ENCODE measurements around the gene CHRNA4.

Gene CHRNA4

GRCh38 chr20:63322146-63322932 is 38.8 kb downstream of the CHRNA4 start:
- peak overlapping the region; percentile 92 for H3K18ac ChIP-seq (ENCODE audit: low read length)
- no peak overlapping the region for H3K4me3 ChIP-seq (ENCODE audit: low read length in 2 of 2)
- peaks cover 2% of the 10 kb centered on the region for H3K79me1 ChIP-seq (ENCODE audit: low read depth, low read length)
- peak overlapping the region; percentile 31 for H3K14ac ChIP-seq (ENCODE audit: low read length)
- peak overlapping the region; percentile 11 for H3K4me2 ChIP-seq (ENCODE audit: insufficient read depth, low read length, poor library complexity, severe bottlenecking)
- no peak overlapping the region for H2BK120ac ChIP-seq (ENCODE audit: low read depth, low read length)
- H3K23ac ChIP-seq (ENCODE audit: low read depth, low read length, poor library complexity) = no peak overlapping the region
- peak overlapping the region; percentile 66 for H3K4ac ChIP-seq (ENCODE audit: low read length)
- peak overlapping the region; percentile 73 for H2BK12ac ChIP-seq (ENCODE audit: low read length)
- no peak overlapping the region for H4K8ac ChIP-seq (ENCODE audit: low read depth, low read length)
- H2BK15ac ChIP-seq (ENCODE audit: low read length) = peak overlapping the region; percentile 75
- H3K27ac ChIP-seq (replicated peaks; ENCODE audit: low read length) = no peak overlapping the region
- peak overlapping the region; percentile 86 for H2AK5ac ChIP-seq (ENCODE audit: low read depth, low read length)
- H2BK5ac ChIP-seq (ENCODE audit: low read length) = no peak overlapping the region
- H3K36me3 ChIP-seq (replicated peaks in 1 of 2; ENCODE audit: control insufficient read depth in 2 of 2, insufficient read depth in 2 of 2, low read length in 2 of 2) = no peaks in the 10 kb centered on the region
- DNase-seq (ENCODE audit: low spot score) = no peak
- peak overlapping the region; percentile 20 for H2AFZ ChIP-seq (ENCODE audit: low read length)
- peaks cover 0 to 19% (median 0%) of the 10 kb centered on the region in 3 experiments for H3K27me3 ChIP-seq (ENCODE audit: control insufficient read depth in 3 of 3, insufficient read depth in 3 of 3, low read depth in 1 of 3, low read length in 3 of 3)
- H3K4me1 ChIP-seq (ENCODE audit: control insufficient read depth in 2 of 2, insufficient read depth in 1 of 2, low read depth in 1 of 2, low read length in 2 of 2) = peaks cover 2 to 7% of the 10 kb centered on the region in 2 donors
- H3K9ac ChIP-seq (ENCODE audit: low read depth, low read length, poor library complexity) = peak overlapping the region; percentile 44
- no peaks in the 10 kb centered on the region for H3K9me3 ChIP-seq (replicated peaks in 1 of 2; ENCODE audit: control insufficient read depth in 2 of 2, insufficient read depth in 1 of 2, low read depth in 1 of 2, low read length in 2 of 2)
- H4K91ac ChIP-seq (ENCODE audit: low read depth, low read length, poor library complexity) = no peak overlapping the region
- no CpG with 5 or more reads among the region's 34 CpGs for WGBS, 2 donors (ENCODE audit: extremely low coverage in 2 of 2, insufficient read length in 2 of 2, insufficient replicate concordance in 1 of 2)

- no peak overlapping the region for H4K8ac ChIP-seq (ENCODE audit: low read depth, low read length)
- peaks cover 2 to 7% of the 10 kb centered on the region in 2 donors for H3K4me1 ChIP-seq (ENCODE audit: control insufficient read depth in 2 of 2, insufficient read depth in 1 of 2, low read depth in 1 of 2, low read length in 2 of 2)
- H2AFZ ChIP-seq (ENCODE audit: low read length) = no peak overlapping the region
- peak overlapping the region; percentile 86 for H2AK5ac ChIP-seq (ENCODE audit: low read depth, low read length)
- H2BK15ac ChIP-seq (ENCODE audit: low read length) = peak overlapping the region; percentile 81
- no peak overlapping the region for H3K27ac ChIP-seq (replicated peaks; ENCODE audit: low read length)
- H2BK120ac ChIP-seq (ENCODE audit: low read depth, low read length) = peak overlapping the region; percentile 94
- peak overlapping the region; percentile 24 for H4K91ac ChIP-seq (ENCODE audit: low read depth, low read length, poor library complexity)
- H3K79me1 ChIP-seq (ENCODE audit: low read depth, low read length) = peaks cover 2% of the 10 kb centered on the region
- peak overlapping the region; percentile 73 for H2BK12ac ChIP-seq (ENCODE audit: low read length)
- H3K14ac ChIP-seq (ENCODE audit: low read length) = peak overlapping the region; percentile 82
- no peak overlapping the region for H3K4me2 ChIP-seq (ENCODE audit: insufficient read depth, low read length, poor library complexity, severe bottlenecking)
- peak overlapping the region; percentile 8 for H3K18ac ChIP-seq (ENCODE audit: low read length)
- H3K27me3 ChIP-seq (ENCODE audit: control insufficient read depth in 3 of 3, insufficient read depth in 3 of 3, low read depth in 1 of 3, low read length in 3 of 3) = peaks cover 0 to 22% (median 0%) of the 10 kb centered on the region in 3 experiments
- no peaks in the 10 kb centered on the region for H3K36me3 ChIP-seq (replicated peaks in 1 of 2; ENCODE audit: control insufficient read depth in 2 of 2, insufficient read depth in 2 of 2, low read length in 2 of 2)
- DNase-seq (ENCODE audit: low spot score) = no peak
- H3K4me3 ChIP-seq (ENCODE audit: low read length in 2 of 2) = no peak overlapping the region
- peak overlapping the region; percentile 77 for H3K9ac ChIP-seq (ENCODE audit: low read depth, low read length, poor library complexity)
- no peak overlapping the region for H3K23ac ChIP-seq (ENCODE audit: low read depth, low read length, poor library complexity)
- H2BK5ac ChIP-seq (ENCODE audit: low read length) = peak overlapping the region; percentile 39
- no peak overlapping the region for H3K4ac ChIP-seq (ENCODE audit: low read length)
- no peaks in the 10 kb centered on the region for H3K9me3 ChIP-seq (replicated peaks in 1 of 2; ENCODE audit: control insufficient read depth in 2 of 2, insufficient read depth in 1 of 2, low read depth in 1 of 2, low read length in 2 of 2)
- no CpG with 5 or more reads among the region's 20 CpGs for WGBS, 2 donors (ENCODE audit: extremely low coverage in 2 of 2, insufficient read length in 2 of 2, insufficient replicate concordance in 1 of 2)
Observed at GRCh38 chr20:63321148-63321831, 39.9 kb downstream of the CHRNA4 start.

- peak overlapping the region; percentile 43 for H3K23ac ChIP-seq (ENCODE audit: low read depth, low read length, poor library complexity)
- H3K27ac ChIP-seq (replicated peaks; ENCODE audit: low read length) = no peak overlapping the region
- no peak overlapping the region for H2AFZ ChIP-seq (ENCODE audit: low read length)
- H3K9me3 ChIP-seq (replicated peaks in 1 of 2; ENCODE audit: control insufficient read depth in 2 of 2, insufficient read depth in 1 of 2, low read depth in 1 of 2, low read length in 2 of 2) = no peaks in the 10 kb centered on the region
- peak overlapping the region; percentile 6 for H2BK12ac ChIP-seq (ENCODE audit: low read length)
- H3K4me1 ChIP-seq (ENCODE audit: control insufficient read depth in 2 of 2, insufficient read depth in 1 of 2, low read depth in 1 of 2, low read length in 2 of 2) = peaks cover 2 to 7% of the 10 kb centered on the region in 2 donors
- peak overlapping the region; percentile 71 for H3K14ac ChIP-seq (ENCODE audit: low read length)
- H3K36me3 ChIP-seq (replicated peaks in 1 of 2; ENCODE audit: control insufficient read depth in 2 of 2, insufficient read depth in 2 of 2, low read length in 2 of 2) = no peaks in the 10 kb centered on the region
- no peak overlapping the region for H3K4me3 ChIP-seq (ENCODE audit: low read length in 2 of 2)
- no peak for DNase-seq (ENCODE audit: low spot score)
- peak overlapping the region; percentile 81 for H2BK15ac ChIP-seq (ENCODE audit: low read length)
- peak overlapping the region; percentile 86 for H2AK5ac ChIP-seq (ENCODE audit: low read depth, low read length)
- peaks cover 0 to 22% (median 0%) of the 10 kb centered on the region in 3 experiments for H3K27me3 ChIP-seq (ENCODE audit: control insufficient read depth in 3 of 3, insufficient read depth in 3 of 3, low read depth in 1 of 3, low read length in 3 of 3)
- peaks cover 2% of the 10 kb centered on the region for H3K79me1 ChIP-seq (ENCODE audit: low read depth, low read length)
- peak overlapping the region; percentile 23 for H4K8ac ChIP-seq (ENCODE audit: low read depth, low read length)
- H3K4me2 ChIP-seq (ENCODE audit: insufficient read depth, low read length, poor library complexity, severe bottlenecking) = no peak overlapping the region
- peak overlapping the region; percentile 48 for H2BK5ac ChIP-seq (ENCODE audit: low read length)
- peak overlapping the region; percentile 43 for H4K91ac ChIP-seq (ENCODE audit: low read depth, low read length, poor library complexity)
- no CpG with 5 or more reads among the region's 10 CpGs for WGBS, 2 donors (ENCODE audit: extremely low coverage in 2 of 2, insufficient read length in 2 of 2, insufficient replicate concordance in 1 of 2)
- no peak overlapping the region for H3K4ac ChIP-seq (ENCODE audit: low read length)
- no peak overlapping the region for H2BK120ac ChIP-seq (ENCODE audit: low read depth, low read length)
- no peak overlapping the region for H3K9ac ChIP-seq (ENCODE audit: low read depth, low read length, poor library complexity)
- peak overlapping the region; percentile 71 for H3K18ac ChIP-seq (ENCODE audit: low read length)
Observed at GRCh38 chr20:63320616-63321147, 40.5 kb downstream of the CHRNA4 start.
